Raji (cell line): ENCODE measurements around the gene GOLGA8G.
"Not testable (repeated sequence)": the region's sequence is repeated elsewhere in the genome, so short reads cannot be mapped to it uniquely, and the experiment has no call there.

Source experiments
- POLR2A ChIP-seq: IDR thresholded peaks from 2 replicates; pipeline ENCODE4 v1.6.1; 2011; ENCODE audit warnings: low read depth, low read length, control low read depth; ENCODE audit not compliant: insufficient read depth

Gene GOLGA8G

GRCh38 chr15:28532954-28533353, at the start of gene GOLGA8G:
GOLGA8G (minus strand) TSS chr15:28532971; CDS start chr15:28532909, 62 bp downstream.
- not testable (repeated sequence) for TF ChIP-seq POLR2A

GRCh38 chr15:28553268-28553667, 20.5 kb upstream of the GOLGA8G start, which contains the start of gene GOLGA6L25:
GOLGA6L25 (plus strand) TSS chr15:28553568; CDS start chr15:28553629, 61 bp downstream.
- TF ChIP-seq POLR2A = not testable (repeated sequence)
